Brain pericyte (primary cell): ENCODE measurements around the gene SMIM35.
"Not testable (repeated sequence)": the region's sequence is repeated elsewhere in the genome, so short reads cannot be mapped to it uniquely, and the experiment has no call there.

Experiments used
- DNase-seq: peaks from one replicate; pipeline ENCODE4 v3.0.0-alpha.2; 2012; ENCODE audit warnings: low read depth, low spot score

SMIM35 gene

GRCh38 chr11:118042141-118042540 is 44.6 kb downstream of the SMIM35 start:
- no peak for DNase-seq

DNA sequence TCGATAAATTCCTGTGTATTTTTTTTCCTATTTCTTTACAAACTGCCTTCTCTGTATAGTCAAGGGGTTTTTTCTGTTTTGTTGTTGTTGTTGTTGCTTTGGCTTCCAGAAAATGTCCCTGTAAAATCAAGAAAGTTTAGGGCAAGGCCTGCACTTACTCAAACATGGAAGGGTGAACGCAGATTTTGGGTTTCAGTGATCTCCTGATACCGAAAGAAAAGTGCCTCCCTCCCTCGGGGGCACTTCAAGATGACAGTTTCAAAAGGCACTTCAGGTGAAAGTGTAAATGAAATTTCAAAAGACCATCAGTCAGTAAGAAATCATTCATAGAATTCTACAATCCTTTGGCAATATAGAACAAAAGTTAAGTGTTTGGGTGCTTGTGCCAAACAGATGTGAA is 53.3 kb downstream of the SMIM35 start:
- no peak for DNase-seq

DNA sequence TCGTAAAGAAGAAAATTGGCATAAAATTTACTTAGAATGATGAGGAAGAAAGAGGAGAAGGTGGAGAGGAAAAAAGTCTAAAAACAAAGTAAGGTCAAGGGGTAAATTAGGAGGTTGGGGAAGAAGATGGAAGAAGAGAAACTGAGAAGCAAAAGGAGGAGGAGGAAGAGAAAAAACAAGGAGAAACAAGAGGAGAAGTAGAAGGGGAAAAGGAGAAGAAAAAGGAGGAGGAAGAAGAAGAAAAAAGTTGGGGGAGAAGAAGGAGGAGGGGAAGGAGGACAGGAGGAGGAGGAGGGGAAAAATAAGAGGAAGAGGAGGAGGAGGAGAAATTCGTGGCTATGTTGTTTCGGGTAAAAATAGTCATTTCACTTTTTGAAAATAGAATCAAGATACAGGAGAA is 58.1 kb downstream of the SMIM35 start:
- DNase-seq = no peak

DNA sequence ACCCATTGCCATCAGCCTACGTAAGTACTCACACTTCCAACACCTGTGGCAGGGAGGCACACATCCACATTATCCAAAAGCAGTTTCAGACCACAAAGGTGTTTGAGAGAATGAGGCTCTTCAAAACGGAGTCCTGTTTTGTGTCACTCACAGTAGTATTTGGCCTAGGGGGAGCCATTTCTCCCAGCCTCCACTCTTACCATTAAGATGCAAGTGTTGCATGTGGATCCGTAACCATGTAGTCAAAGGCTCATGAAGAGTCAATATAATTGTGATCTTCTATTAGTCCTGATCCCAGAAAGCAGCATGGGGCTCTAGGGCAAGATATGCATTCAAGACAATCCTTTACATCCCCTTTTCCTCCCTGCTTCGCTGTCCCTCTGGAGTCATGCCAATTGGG is 59.1 kb downstream of the SMIM35 start:
- DNase-seq = no peak

GRCh38 chr11:118021146-118021545 is 65.6 kb downstream of the SMIM35 start:
- DNase-seq = no peak

- no peak for DNase-seq
Observed at GRCh38 chr11:118018401-118018800, 68.4 kb downstream of the SMIM35 start.

- DNase-seq = no peak
Observed at GRCh38 chr11:118017631-118018315, 69.0 kb downstream of the SMIM35 start.

GRCh38 chr11:118017111-118017510 is 69.7 kb downstream of the SMIM35 start:
- DNase-seq = no peak

- DNase-seq = no peak
Observed at GRCh38 chr11:118016104-118016503, 70.7 kb downstream of the SMIM35 start.

- no peak for DNase-seq
Observed at GRCh38 chr11:118015385-118015841, 71.3 kb downstream of the SMIM35 start.

- DNase-seq = no peak
Observed at GRCh38 chr11:118014022-118014421, 72.7 kb downstream of the SMIM35 start.

DNA sequence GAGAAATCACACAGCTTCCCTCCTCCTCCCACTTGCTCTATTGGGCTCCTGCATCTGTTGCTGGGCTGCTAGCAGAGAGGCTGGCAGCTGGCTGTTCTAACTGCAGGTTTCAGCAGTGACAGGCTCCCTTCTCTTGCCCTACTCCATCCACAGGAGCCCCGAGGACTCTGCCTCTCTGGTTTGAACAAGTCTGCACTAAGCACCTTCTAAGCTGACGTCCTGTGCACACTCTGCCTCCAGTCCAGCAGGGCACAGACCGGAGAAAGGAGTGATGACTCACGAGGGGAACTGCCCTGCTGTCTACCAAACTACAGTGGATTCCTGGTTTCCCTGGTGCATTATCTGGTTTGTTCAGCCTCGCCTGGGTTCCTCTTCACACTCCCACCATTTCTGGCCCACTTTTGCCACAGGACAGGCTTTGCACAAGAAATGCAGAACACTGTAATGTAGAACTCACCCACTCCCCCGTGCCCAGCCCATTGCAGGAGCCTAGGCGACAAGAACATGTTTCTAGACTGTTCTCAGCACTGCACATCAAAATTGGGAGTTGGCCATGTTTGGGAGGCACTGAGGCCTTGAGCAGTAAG is 74.6 kb downstream of the SMIM35 start:
- no peak for DNase-seq

- DNase-seq = no peak
Observed at GRCh38 chr11:118010738-118011461, 75.9 kb downstream of the SMIM35 start.

DNA sequence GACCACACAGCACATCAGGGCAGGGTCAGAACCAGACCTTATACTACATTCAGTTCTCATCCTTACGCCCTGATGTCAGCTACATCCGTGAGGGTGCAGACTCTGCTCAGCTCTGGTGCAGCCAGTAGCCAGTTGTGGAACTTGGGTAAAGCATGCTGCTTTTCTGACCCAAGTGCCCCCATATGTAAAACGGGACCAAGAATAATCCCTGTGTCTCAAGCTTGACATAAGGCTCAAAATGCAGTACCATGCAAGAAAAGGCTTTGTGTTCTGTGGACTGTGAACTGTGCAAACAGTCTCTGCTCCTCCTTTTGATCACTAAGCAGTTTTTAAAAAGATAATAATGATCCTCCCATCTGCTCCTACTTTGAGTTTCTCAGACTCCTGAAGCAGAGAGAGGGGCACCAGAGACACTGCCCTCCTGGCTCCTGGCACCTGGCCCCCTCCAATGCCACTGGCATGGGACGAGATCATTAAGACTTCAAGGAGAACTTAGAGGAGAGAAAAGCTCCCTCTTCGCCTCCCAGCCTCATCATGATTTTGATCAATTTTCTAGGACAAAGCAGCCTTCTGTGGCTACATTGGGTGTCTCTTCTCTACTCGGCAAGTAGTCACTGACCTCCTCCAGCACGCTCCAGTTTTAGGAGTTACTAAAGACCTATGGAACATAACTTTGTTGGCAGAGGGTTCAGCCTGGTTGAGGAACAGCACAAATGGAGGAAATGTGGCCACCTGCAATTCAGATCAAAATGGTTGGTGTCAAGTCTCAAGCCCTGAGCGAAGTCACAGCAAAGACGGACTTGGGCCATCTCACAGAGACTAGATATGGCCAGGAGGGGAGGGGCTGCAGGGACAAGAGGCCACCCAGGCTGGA is 76.7 kb downstream of the SMIM35 start:
- no peak for DNase-seq

DNA sequence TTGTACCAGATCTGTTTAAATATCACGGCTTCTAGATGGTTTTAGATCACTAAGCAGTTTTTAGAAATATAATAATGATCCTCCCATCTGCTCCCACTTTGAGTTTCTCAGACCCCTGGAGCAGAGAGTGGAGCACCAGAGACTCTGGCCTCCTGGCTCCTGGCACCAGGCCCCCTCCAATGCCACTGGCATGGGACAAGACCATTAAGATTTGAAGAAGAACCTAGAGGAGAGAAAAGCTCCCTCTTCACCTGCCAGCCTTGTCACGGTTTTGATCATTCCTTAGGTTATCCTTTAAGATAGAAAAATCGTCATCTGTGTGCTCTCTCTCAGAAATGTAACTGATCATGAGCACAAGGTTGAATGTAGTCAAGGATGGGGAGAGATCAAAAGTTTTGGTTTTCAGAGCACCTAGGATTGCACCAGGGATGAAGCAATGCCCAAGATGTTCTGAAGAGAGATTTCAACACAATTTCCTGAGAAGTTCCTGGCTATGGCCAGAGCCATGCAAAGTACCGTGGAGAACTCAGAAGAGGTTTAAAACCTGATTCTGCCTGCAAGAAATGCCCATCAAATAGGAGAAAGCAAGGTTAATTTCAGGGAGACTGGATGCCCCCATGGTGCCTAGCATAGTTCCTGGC is 78.4 kb downstream of the SMIM35 start:
- no peak for DNase-seq

GRCh38 chr11:118007563-118008270 is 79.0 kb downstream of the SMIM35 start:
- not testable (repeated sequence) for DNase-seq

GRCh38 chr11:118007040-118007439 is 79.7 kb downstream of the SMIM35 start:
- DNase-seq = no peak

- DNase-seq = no peak
Observed at GRCh38 chr11:118006153-118006534, 80.6 kb downstream of the SMIM35 start.

DNA sequence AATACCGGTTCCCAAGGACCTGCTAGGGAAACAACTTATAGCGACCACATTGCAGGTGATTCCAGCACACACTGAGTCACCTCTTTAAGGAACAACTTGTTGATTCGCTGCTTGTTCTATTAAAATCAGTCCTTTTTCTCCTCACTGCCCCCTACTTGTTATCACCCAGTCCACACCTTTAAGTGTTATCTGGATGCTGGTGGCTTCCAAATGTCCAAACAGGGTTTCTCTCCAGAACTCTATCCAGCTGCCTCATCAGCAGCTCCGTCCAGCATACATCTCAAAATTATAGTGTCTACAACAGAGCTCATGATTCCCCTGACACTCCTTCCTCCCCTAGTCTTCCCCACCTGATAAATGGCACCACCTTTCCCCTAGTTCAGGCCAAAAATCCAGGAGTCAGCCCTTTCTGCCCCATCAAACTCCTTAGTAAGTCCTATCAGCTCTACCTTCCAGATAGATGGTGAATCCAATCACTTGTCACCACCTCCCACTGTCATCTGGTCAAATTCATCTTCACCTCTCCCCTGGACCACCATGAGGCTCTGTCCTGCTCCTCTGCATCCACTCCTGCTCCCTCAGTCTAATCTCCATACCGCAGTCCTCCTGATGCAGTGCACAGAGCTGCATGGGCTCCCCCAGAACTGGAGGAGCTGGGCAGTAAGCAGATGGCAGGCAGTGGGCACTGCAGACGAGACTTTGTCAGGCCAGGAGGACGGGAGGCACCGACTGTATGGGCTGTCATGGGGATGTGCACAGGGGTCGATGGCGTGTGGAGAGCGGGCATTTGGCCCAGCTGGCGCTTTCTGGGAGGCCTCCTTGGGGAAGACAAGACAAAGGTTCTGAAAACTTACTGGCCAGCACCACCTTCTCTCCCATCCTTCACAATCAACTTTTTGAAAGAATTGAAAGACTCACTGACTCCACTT is 81.3 kb downstream of the SMIM35 start:
- DNase-seq = no peak
